Skin of body (tissue), 2 donors: ENCODE data around the gene NGLY1. TPM values are rescaled to one million over a fixed set of nuclear protein-coding genes. Genes with fewer than 3 reads are reported as not detected.

Experiments
- small RNA-seq: library from RNA; depleted of rRNA; stranded (forward); fragments of <200 nt; gene quantifications from one replicate; pipeline ENCODE3, GENCODE V24; 2014; ENCODE audit warnings: low replicate concordance
- total RNA-seq: library from RNA; depleted of rRNA; stranded (reverse); fragments of >200 nt; gene quantifications from one replicate; pipeline ENCODE4 v1.2.3, GENCODE V29; 2014

The NGLY1 gene
- total RNA-seq, 1 donor from 2014 or later, result 29.5 TPM

Small RNAs within 50 kb of the gene (small RNA-seq; reads per million reads assigned to genes)
- gene CRIP1P2, result not detected

Other genes starting within 250 kb of the NGLY1 start
- 159 TPM for gene TOP2B, start 118.5 kb downstream of the NGLY1 start, total RNA-seq
- 8.5 TPM for gene OXSM, start 6.6 kb upstream of the NGLY1 start, total RNA-seq